ENCODE measurements around the gene PRMT1.

The PRMT1 gene

GRCh38 chr19:49699364-49699763 is 22.3 kb downstream of the PRMT1 start:
- Histone ChIP-seq H2BK5ac (ENCODE audit: low read length) (no peak overlapping the region), H4K8ac (ENCODE audit: low read depth, low read length) (no peak overlapping the region), H2BK15ac (ENCODE audit: low read length) (no peak overlapping the region), H2BK12ac (ENCODE audit: low read length) (no peak overlapping the region), H4K91ac (ENCODE audit: low read depth, low read length, poor library complexity) (no peak overlapping the region), H3K79me1 (ENCODE audit: low read depth, low read length) (peaks cover 3% of the 10 kb centered on the region), H2AFZ (ENCODE audit: low read length) (no peak overlapping the region), H3K14ac (ENCODE audit: low read length) (no peak overlapping the region), H2AK5ac (ENCODE audit: low read depth, low read length) (no peak overlapping the region), H3K23ac (ENCODE audit: low read depth, low read length, poor library complexity) (no peak overlapping the region), H3K27ac (replicated peaks; ENCODE audit: low read length) (no peak overlapping the region), H3K9me3 (replicated peaks in 1 of 2; ENCODE audit: control insufficient read depth in 2 of 2, insufficient read depth in 1 of 2, low read depth in 1 of 2, low read length in 2 of 2) (peaks cover 0 to 2% of the 10 kb centered on the region in 2 donors), H3K36me3 (replicated peaks in 1 of 2; ENCODE audit: control insufficient read depth in 2 of 2, insufficient read depth in 2 of 2, low read length in 2 of 2) (peaks cover 20 to 30% of the 10 kb centered on the region in 2 donors), H3K4ac (ENCODE audit: low read length) (no peak overlapping the region), H3K4me2 (ENCODE audit: insufficient read depth, low read length, poor library complexity, severe bottlenecking) (no peak overlapping the region), H3K4me3 (ENCODE audit: low read length in 2 of 2) (no peak overlapping the region), H3K9ac (ENCODE audit: low read depth, low read length, poor library complexity) (no peak overlapping the region), H3K27me3 (ENCODE audit: control insufficient read depth in 3 of 3, insufficient read depth in 3 of 3, low read depth in 1 of 3, low read length in 3 of 3) (no peaks in the 10 kb centered on the region), H2BK120ac (ENCODE audit: low read depth, low read length) (no peak overlapping the region), H3K18ac (ENCODE audit: low read length) (no peak overlapping the region), H3K4me1 (ENCODE audit: control insufficient read depth in 2 of 2, insufficient read depth in 1 of 2, low read depth in 1 of 2, low read length in 2 of 2) (no peaks in the 10 kb centered on the region)
- no peak for DNase-seq (ENCODE audit: low spot score)
- no CpG with 5 or more reads among the region's 5 CpGs for WGBS, 2 donors (ENCODE audit: extremely low coverage in 2 of 2, insufficient read length in 2 of 2, insufficient replicate concordance in 1 of 2)

GRCh38 chr19:49700563-49700962 is 23.5 kb downstream of the PRMT1 start:
- Histone ChIP-seq H3K36me3 (replicated peaks in 1 of 2; ENCODE audit: control insufficient read depth in 2 of 2, insufficient read depth in 2 of 2, low read length in 2 of 2) (peaks cover 29 to 41% of the 10 kb centered on the region in 2 donors), H3K79me1 (ENCODE audit: low read depth, low read length) (peaks cover 3% of the 10 kb centered on the region), H3K4me1 (ENCODE audit: control insufficient read depth in 2 of 2, insufficient read depth in 1 of 2, low read depth in 1 of 2, low read length in 2 of 2) (no peaks in the 10 kb centered on the region), H2BK12ac (ENCODE audit: low read length) (no peak overlapping the region), H4K91ac (ENCODE audit: low read depth, low read length, poor library complexity) (no peak overlapping the region), H3K23ac (ENCODE audit: low read depth, low read length, poor library complexity) (no peak overlapping the region), H2BK15ac (ENCODE audit: low read length) (no peak overlapping the region), H3K9ac (ENCODE audit: low read depth, low read length, poor library complexity) (no peak overlapping the region), H2BK5ac (ENCODE audit: low read length) (no peak overlapping the region), H2AK5ac (ENCODE audit: low read depth, low read length) (no peak overlapping the region), H3K9me3 (replicated peaks in 1 of 2; ENCODE audit: control insufficient read depth in 2 of 2, insufficient read depth in 1 of 2, low read depth in 1 of 2, low read length in 2 of 2) (no peaks in the 10 kb centered on the region), H3K4me3 (ENCODE audit: low read length in 2 of 2) (no peak overlapping the region), H2AFZ (ENCODE audit: low read length) (no peak overlapping the region), H2BK120ac (ENCODE audit: low read depth, low read length) (no peak overlapping the region), H3K27me3 (ENCODE audit: control insufficient read depth in 3 of 3, insufficient read depth in 3 of 3, low read depth in 1 of 3, low read length in 3 of 3) (no peaks in the 10 kb centered on the region), H3K4me2 (ENCODE audit: insufficient read depth, low read length, poor library complexity, severe bottlenecking) (no peak overlapping the region), H3K14ac (ENCODE audit: low read length) (no peak overlapping the region), H4K8ac (ENCODE audit: low read depth, low read length) (no peak overlapping the region), H3K18ac (ENCODE audit: low read length) (no peak overlapping the region), H3K4ac (ENCODE audit: low read length) (no peak overlapping the region), H3K27ac (replicated peaks; ENCODE audit: low read length) (no peak overlapping the region)
- no peak for DNase-seq (ENCODE audit: low spot score)
- no CpG with 5 or more reads among the region's 11 CpGs for WGBS, 2 donors (ENCODE audit: extremely low coverage in 2 of 2, insufficient read length in 2 of 2, insufficient replicate concordance in 1 of 2)

- Histone ChIP-seq H2BK5ac (ENCODE audit: low read length) (no peak overlapping the region), H2BK15ac (ENCODE audit: low read length) (no peak overlapping the region), H3K9me3 (replicated peaks in 1 of 2; ENCODE audit: control insufficient read depth in 2 of 2, insufficient read depth in 1 of 2, low read depth in 1 of 2, low read length in 2 of 2) (no peaks in the 10 kb centered on the region), H3K27ac (replicated peaks; ENCODE audit: low read length) (no peak overlapping the region), H2AFZ (ENCODE audit: low read length) (no peak overlapping the region), H2AK5ac (ENCODE audit: low read depth, low read length) (no peak overlapping the region), H3K36me3 (replicated peaks in 1 of 2; ENCODE audit: control insufficient read depth in 2 of 2, insufficient read depth in 2 of 2, low read length in 2 of 2) (peaks cover 36 to 45% of the 10 kb centered on the region in 2 donors), H3K4me3 (ENCODE audit: low read length in 2 of 2) (no peak overlapping the region), H3K14ac (ENCODE audit: low read length) (no peak overlapping the region), H4K8ac (ENCODE audit: low read depth, low read length) (no peak overlapping the region), H3K4ac (ENCODE audit: low read length) (no peak overlapping the region), H3K27me3 (ENCODE audit: control insufficient read depth in 3 of 3, insufficient read depth in 3 of 3, low read depth in 1 of 3, low read length in 3 of 3) (no peaks in the 10 kb centered on the region), H3K4me1 (ENCODE audit: control insufficient read depth in 2 of 2, insufficient read depth in 1 of 2, low read depth in 1 of 2, low read length in 2 of 2) (no peaks in the 10 kb centered on the region), H3K9ac (ENCODE audit: low read depth, low read length, poor library complexity) (peak overlapping the region; percentile 77), H3K79me1 (ENCODE audit: low read depth, low read length) (peaks cover 3% of the 10 kb centered on the region), H3K18ac (ENCODE audit: low read length) (no peak overlapping the region), H4K91ac (ENCODE audit: low read depth, low read length, poor library complexity) (no peak overlapping the region), H2BK12ac (ENCODE audit: low read length) (no peak overlapping the region), H2BK120ac (ENCODE audit: low read depth, low read length) (no peak overlapping the region), H3K23ac (ENCODE audit: low read depth, low read length, poor library complexity) (no peak overlapping the region), H3K4me2 (ENCODE audit: insufficient read depth, low read length, poor library complexity, severe bottlenecking) (no peak overlapping the region)
- no CpG with 5 or more reads among the region's 40 CpGs for WGBS, 2 donors (ENCODE audit: extremely low coverage in 2 of 2, insufficient read length in 2 of 2, insufficient replicate concordance in 1 of 2)
- DNase-seq (ENCODE audit: low spot score) = no peak
These were observed 24.3 kb downstream of the PRMT1 start for GRCh38 chr19:49701271-49701786.

- H3K4me2 ChIP-seq (ENCODE audit: insufficient read depth, low read length, poor library complexity, severe bottlenecking) = no peak overlapping the region
- no peak overlapping the region for H2BK5ac ChIP-seq (ENCODE audit: low read length)
- no peak for DNase-seq (ENCODE audit: low spot score)
- H3K4me1 ChIP-seq (ENCODE audit: control insufficient read depth in 2 of 2, insufficient read depth in 1 of 2, low read depth in 1 of 2, low read length in 2 of 2) = no peaks in the 10 kb centered on the region
- no peak overlapping the region for H3K4ac ChIP-seq (ENCODE audit: low read length)
- no peak overlapping the region for H2AFZ ChIP-seq (ENCODE audit: low read length)
- peaks cover 3% of the 10 kb centered on the region for H3K79me1 ChIP-seq (ENCODE audit: low read depth, low read length)
- peaks cover 0 to 3% of the 10 kb centered on the region in 2 donors for H3K9me3 ChIP-seq (replicated peaks in 1 of 2; ENCODE audit: control insufficient read depth in 2 of 2, insufficient read depth in 1 of 2, low read depth in 1 of 2, low read length in 2 of 2)
- no peak overlapping the region for H2BK15ac ChIP-seq (ENCODE audit: low read length)
- no peak overlapping the region for H2BK120ac ChIP-seq (ENCODE audit: low read depth, low read length)
- H3K23ac ChIP-seq (ENCODE audit: low read depth, low read length, poor library complexity) = no peak overlapping the region
- WGBS, 2 donors (ENCODE audit: extremely low coverage in 2 of 2, insufficient read length in 2 of 2, insufficient replicate concordance in 1 of 2) = no CpG with 5 or more reads among the region's 22 CpGs
- no peak overlapping the region for H2AK5ac ChIP-seq (ENCODE audit: low read depth, low read length)
- peak overlapping the region; percentile 99 for H4K8ac ChIP-seq (ENCODE audit: low read depth, low read length)
- no peak overlapping the region for H3K27ac ChIP-seq (replicated peaks; ENCODE audit: low read length)
- H3K14ac ChIP-seq (ENCODE audit: low read length) = no peak overlapping the region
- H4K91ac ChIP-seq (ENCODE audit: low read depth, low read length, poor library complexity) = no peak overlapping the region
- no peak overlapping the region for H3K9ac ChIP-seq (ENCODE audit: low read depth, low read length, poor library complexity)
- peaks cover 43 to 50% of the 10 kb centered on the region in 2 donors for H3K36me3 ChIP-seq (replicated peaks in 1 of 2; ENCODE audit: control insufficient read depth in 2 of 2, insufficient read depth in 2 of 2, low read length in 2 of 2)
- H3K18ac ChIP-seq (ENCODE audit: low read length) = no peak overlapping the region
- no peak overlapping the region for H2BK12ac ChIP-seq (ENCODE audit: low read length)
- H3K4me3 ChIP-seq (ENCODE audit: low read length in 2 of 2) = no peak overlapping the region
- no peaks in the 10 kb centered on the region for H3K27me3 ChIP-seq (ENCODE audit: control insufficient read depth in 3 of 3, insufficient read depth in 3 of 3, low read depth in 1 of 3, low read length in 3 of 3)
These were observed 28.0 kb downstream of the PRMT1 start for GRCh38 chr19:49704888-49705642.

All from neuronal stem cell (in vitro differentiated cells).